Measurements from ENCODE around the gene COMMD7.
A peak's percentile ranks its signal among the peaks of the same experiment; 100 is the strongest.
"Not testable (repeated sequence)": the region's sequence is repeated elsewhere in the genome, so short reads cannot be mapped to it uniquely, and the experiment has no call there.

The COMMD7 gene

DNA sequence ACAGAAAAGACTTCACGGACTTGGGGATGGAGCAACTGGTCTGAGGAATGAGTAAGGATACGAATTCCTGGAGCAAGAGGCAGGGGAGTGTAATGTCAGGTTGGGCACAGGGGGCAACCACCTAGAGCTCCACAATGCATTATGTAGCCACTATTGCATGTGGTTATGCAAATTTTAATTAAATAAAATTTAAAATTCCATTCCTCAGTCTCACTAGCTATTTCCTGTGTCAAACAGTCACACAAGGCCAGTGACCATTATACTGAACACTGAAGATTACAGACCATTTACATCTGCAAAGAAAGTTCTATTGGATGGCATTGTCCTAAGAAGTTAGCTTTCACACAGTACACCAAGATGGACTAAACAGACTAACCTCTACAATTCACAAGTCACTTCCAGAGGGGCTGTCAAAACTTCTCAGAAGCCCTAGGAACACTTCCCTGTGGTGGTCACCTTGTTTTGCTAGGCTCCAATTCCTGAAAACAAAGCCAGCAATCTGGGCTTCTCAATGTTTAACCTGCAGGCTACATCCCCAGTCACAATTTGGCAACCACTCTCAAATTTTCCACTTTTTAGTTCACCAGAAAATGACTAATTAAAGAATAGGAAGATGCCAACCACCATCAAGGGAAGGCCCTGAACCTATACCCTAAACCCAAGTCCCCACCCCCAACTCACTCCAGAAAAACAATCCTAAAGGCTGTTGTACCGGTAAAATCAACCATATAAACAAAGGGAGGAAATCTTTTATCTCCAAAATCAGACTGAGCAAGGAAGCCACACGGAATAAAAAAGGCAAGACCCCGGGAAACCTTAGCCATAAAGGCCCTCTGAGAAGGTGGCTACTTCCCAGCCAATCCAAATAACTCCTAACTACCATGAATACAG, 35.3 kb downstream of the COMMD7 start:
- DNase-seq (ENCODE audit: low read depth), result peak; percentile 76
- TF ChIP-seq, protein P1, sequence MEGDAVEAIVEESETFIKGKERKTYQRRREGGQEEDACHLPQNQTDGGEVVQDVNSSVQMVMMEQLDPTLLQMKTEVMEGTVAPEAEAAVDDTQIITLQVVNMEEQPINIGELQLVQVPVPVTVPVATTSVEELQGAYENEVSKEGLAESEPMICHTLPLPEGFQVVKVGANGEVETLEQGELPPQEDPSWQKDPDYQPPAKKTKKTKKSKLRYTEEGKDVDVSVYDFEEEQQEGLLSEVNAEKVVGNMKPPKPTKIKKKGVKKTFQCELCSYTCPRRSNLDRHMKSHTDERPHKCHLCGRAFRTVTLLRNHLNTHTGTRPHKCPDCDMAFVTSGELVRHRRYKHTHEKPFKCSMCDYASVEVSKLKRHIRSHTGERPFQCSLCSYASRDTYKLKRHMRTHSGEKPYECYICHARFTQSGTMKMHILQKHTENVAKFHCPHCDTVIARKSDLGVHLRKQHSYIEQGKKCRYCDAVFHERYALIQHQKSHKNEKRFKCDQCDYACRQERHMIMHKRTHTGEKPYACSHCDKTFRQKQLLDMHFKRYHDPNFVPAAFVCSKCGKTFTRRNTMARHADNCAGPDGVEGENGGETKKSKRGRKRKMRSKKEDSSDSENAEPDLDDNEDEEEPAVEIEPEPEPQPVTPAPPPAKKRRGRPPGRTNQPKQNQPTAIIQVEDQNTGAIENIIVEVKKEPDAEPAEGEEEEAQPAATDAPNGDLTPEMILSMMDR (conservative IDR thresholded peaks at IDR 0.05; ENCODE audit: low read length), result no peak
- H3K4me3 ChIP-seq (ENCODE audit: low read length), result no peak overlapping the region

DNA sequence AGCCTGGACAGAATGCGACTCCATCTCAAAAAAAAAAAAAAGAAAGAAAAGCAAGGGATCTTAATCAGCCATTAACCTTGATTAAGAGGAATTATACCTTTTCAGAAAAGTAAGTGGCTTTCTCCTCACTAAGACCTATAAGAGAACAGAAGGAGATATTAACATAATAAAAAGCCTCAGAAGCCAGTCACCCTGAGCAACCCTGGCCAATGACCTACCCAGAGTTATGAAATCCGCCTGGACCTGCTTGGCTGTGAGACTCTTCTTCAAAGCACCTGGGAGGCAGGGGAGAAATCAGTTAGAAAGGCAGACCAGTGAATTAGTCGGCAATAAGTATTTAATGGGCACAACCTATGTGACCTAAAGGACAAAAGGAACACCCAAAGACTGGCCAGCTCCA, 36.8 kb downstream of the COMMD7 start:
- TF ChIP-seq, protein P1 (conservative IDR thresholded peaks at IDR 0.05; ENCODE audit: low read length), result no peak

GRCh38 chr20:32702706-32703425, 40.4 kb downstream of the COMMD7 start:
- DNase-seq (ENCODE audit: low read depth), result no peak
- no peak overlapping the region for H3K4me3 ChIP-seq (ENCODE audit: low read length)
- TF ChIP-seq, protein P1 (conservative IDR thresholded peaks at IDR 0.05; ENCODE audit: low read length), result no peak

More for the DNA sequence above, 36.8 kb downstream of the COMMD7 start:
- H3K4me3 ChIP-seq (ENCODE audit: low read length), result no peak overlapping the region
- no peak for DNase-seq (ENCODE audit: low read depth)

DNA sequence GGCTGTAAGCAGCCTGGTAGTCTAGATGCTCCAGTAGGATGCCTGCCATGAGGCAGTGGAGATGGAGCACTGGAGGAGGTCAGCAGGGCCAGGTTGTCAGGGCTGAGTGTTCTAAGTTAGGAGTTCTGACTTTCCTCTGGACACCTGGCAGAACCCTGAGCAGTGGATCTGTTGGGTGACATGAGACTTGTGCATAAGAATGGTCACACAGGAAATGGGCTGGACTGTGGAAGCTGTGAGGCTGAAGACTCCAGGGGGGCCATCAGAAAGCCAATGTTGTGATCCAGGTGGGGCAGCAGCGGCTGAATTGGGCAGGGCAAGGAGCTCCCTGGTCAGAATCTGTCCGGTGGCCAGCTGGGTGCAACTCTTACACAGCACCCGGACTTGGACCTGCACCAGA, 45.7 kb downstream of the COMMD7 start:
- H3K4me3 ChIP-seq (ENCODE audit: low read length), result no peak overlapping the region
- no peak for DNase-seq (ENCODE audit: low read depth)
- TF ChIP-seq, protein P1 (conservative IDR thresholded peaks at IDR 0.05; ENCODE audit: low read length), result no peak

DNA sequence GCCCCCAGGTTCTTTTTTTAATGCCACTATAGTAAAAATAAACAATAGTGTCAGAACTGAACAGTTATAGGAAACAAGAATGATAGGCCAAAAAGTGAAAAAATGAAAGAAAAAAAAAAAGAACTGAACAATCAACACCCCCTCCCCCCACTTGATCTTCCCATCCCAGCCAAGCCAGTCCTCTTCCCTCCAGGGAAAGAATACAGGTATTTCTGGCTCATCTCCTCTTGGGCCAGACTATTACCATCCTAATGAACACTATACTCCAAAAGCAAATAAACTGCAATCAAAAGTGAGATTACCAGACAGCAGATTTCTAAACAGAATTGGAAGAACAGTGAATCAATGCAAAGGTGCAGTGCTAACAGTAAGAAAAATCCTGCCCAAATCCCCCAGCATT, 48.2 kb downstream of the COMMD7 start:
- TF ChIP-seq, protein P1 (conservative IDR thresholded peaks at IDR 0.05; ENCODE audit: low read length), result no peak
- H3K4me3 ChIP-seq (ENCODE audit: low read length), result no peak overlapping the region
- DNase-seq (ENCODE audit: low read depth), result no peak

GRCh38 chr20:32688966-32689365, 54.3 kb downstream of the COMMD7 start:
- DNase-seq (ENCODE audit: low read depth); H3K4me3 ChIP-seq (ENCODE audit: low read length): not testable (repeated sequence)

DNA sequence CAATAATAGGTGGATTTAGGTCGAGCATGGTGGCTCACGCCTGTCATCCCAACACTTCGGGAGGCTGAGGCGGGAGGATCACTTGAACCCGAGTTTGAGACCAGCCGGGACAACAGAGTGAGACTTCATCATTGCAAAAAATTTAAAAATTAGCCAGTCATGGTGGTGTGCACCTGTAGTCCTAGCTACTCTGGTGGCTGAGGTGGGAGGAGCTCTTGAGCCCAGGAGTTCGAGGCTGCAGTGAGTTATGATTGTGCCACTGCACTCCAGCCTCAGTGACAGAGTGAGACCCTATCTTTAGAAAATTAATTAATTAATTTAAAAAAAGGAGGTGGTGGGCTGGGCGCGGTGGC, 56.1 kb downstream of the COMMD7 start:
- no peak overlapping the region for H3K4me3 ChIP-seq (ENCODE audit: low read length)
- no peak for DNase-seq (ENCODE audit: low read depth)
- TF ChIP-seq, protein P1 (conservative IDR thresholded peaks at IDR 0.05; ENCODE audit: low read length), result no peak

All from AG10803 (cell line).